CD8-positive, alpha-beta memory T cell (primary cell): ENCODE results near the gene SMARCD3. TPM values are rescaled to one million over a fixed set of nuclear protein-coding genes. Genes with fewer than 3 reads are reported as not detected.

Source experiments
- CTCF ChIA-PET: fragments of 350-600 bp; sonication (Branson Sonifier 250); formaldehyde crosslinking; loops from one replicate; lab custom pipeline; 2021; ENCODE audit warnings: antibody characterized with exemption; lab: Charles Lee
- POLR2A ChIA-PET: fragments of 350-600 bp; sonication (Branson Sonifier 250); formaldehyde crosslinking; loops from one replicate; lab custom pipeline; 2021; ENCODE audit warnings: antibody characterized with exemption; lab: Charles Lee
- DNase-seq, 5 donors: peaks; one replicate each; pipeline versions ENCODE4 v3.0.0 to v3.0.0-alpha.2; 2020 to 2022; ENCODE audit warnings: mixed read lengths in 1 of 5
- H3K27ac ChIP-seq: one replicate; pipeline ENCODE4 v1.7.0; 2013; ENCODE audit warnings: low read depth, mild to moderate bottlenecking, low read length, moderate library complexity
- H3K27me3 ChIP-seq: 2 replicates; pipeline ENCODE4 v1.7.0; 2013; ENCODE audit warnings: low read length, mild to moderate bottlenecking; ENCODE audit not compliant: insufficient read depth, poor library complexity, severe bottlenecking
- H3K36me3 ChIP-seq: 2 replicates; pipeline ENCODE4 v1.7.0; 2013; ENCODE audit warnings: mild to moderate bottlenecking, low read length, moderate library complexity; ENCODE audit not compliant: insufficient read depth
- H3K4me1 ChIP-seq: 2 replicates; pipeline ENCODE4 v1.7.0; 2013; ENCODE audit warnings: mild to moderate bottlenecking, low read length, moderate library complexity; ENCODE audit not compliant: insufficient read depth
- H3K4me3 ChIP-seq: 2 replicates; pipeline ENCODE4 v1.7.0; 2013; ENCODE audit warnings: mild to moderate bottlenecking, low read length
- H3K9me3 ChIP-seq: 2 replicates; pipeline ENCODE4 v1.7.0; 2013; ENCODE audit warnings: mild to moderate bottlenecking, low read length
- H3K27ac Mint-ChIP-seq, 8 donors: one replicate each; pipeline ENCODE4 v1.8.0; 2020 to 2021; ENCODE audit warnings: mixed read lengths in 8 of 8, mild to moderate bottlenecking in 6 of 8, inconsistent platforms in 3 of 8, moderate library complexity in 3 of 8
- H3K27me3 Mint-ChIP-seq, 2 donors: one replicate each; pipeline ENCODE4 v1.8.0; 2020 to 2021; ENCODE audit warnings: mixed read lengths in 2 of 2, mild to moderate bottlenecking in 1 of 2, moderate library complexity in 1 of 2
- H3K36me3 Mint-ChIP-seq, 3 donors: one replicate each; pipeline ENCODE4 v1.8.0; 2020 to 2021; ENCODE audit warnings: mixed read lengths in 3 of 3, inconsistent platforms in 1 of 3, mild to moderate bottlenecking in 1 of 3
- H3K4me1 Mint-ChIP-seq, 3 donors: one replicate each; pipeline ENCODE4 v1.8.0; 2020 to 2021; ENCODE audit warnings: mixed read lengths in 3 of 3, inconsistent platforms in 1 of 3, mild to moderate bottlenecking in 1 of 3
- H3K4me3 Mint-ChIP-seq, 7 donors: one replicate each; pipeline ENCODE4 v1.8.0; 2020 to 2021; ENCODE audit warnings: mixed read lengths in 7 of 7, mild to moderate bottlenecking in 6 of 7, moderate library complexity in 4 of 7, inconsistent platforms in 2 of 7
- H3K9me3 Mint-ChIP-seq, 5 donors: one replicate each; pipeline ENCODE4 v1.8.0; 2020 to 2022; ENCODE audit warnings: mixed read lengths in 5 of 5, mild to moderate bottlenecking in 3 of 5, moderate library complexity in 2 of 5, inconsistent platforms in 1 of 5
- polyA plus RNA-seq: library from polyadenylated mRNA; unstranded; fragments of 300-500 nt; fragmentation: Illumina TruSeq; gene quantifications from one replicate; pipeline ENCODE4 v1.2.3, GENCODE V29; 2021
- total RNA-seq, 2 experiments: library from RNA; stranded (reverse); gene quantifications; one replicate each; pipeline ENCODE4 v1.2.3, GENCODE V29; 2021

Gene SMARCD3
- total and polyA plus RNA-seq, 3 experiments from 2014 or later = 1.8 to 5.7 (median 2.1) TPM

GRCh38 chr7:151210087-151210854, 38.2 kb downstream of the SMARCD3 start, which contains the start of gene H2BK1:
TSS of gene H2BK1 (minus strand) at chr7:151210488. CDS start at chr7:151210318, 170 bp downstream.
- Histone ChIP-seq H3K27me3 (no peaks in the 10 kb centered on the region), H3K9me3 (no peaks in the 10 kb centered on the region), H3K4me1 (peaks cover 29% of the 10 kb centered on the region), H3K27ac (no peak within 1 kb of the TSS), H3K4me3 (no peak within 1 kb of the TSS), H3K36me3 (peaks cover 13% of the 10 kb centered on the region)
- H3K27me3 Mint-ChIP-seq = peaks cover 0 to 2% of the 10 kb centered on the region in 2 donors
- H3K9me3 Mint-ChIP-seq = no peaks in the 10 kb centered on the region
- H3K4me3 Mint-ChIP-seq = peak within 1 kb of the TSS in 1 of 7 donors; percentile 44
- H3K36me3 Mint-ChIP-seq = peaks cover 9 to 41% (median 10%) of the 10 kb centered on the region in 3 donors
- peaks cover 28 to 40% (median 38%) of the 10 kb centered on the region in 3 donors for H3K4me1 Mint-ChIP-seq
- H3K27ac Mint-ChIP-seq = peak within 1 kb of the TSS in 6 of 8 donors; percentile 22 to 86 (median 66)
- CTCF ChIA-PET = interaction anchor here (1.4 kb wide), 1 partner anchor 34 kb away, joined by 5 read pairs; no protein-coding TSS in a partner anchor
- no peak for DNase-seq
- POLR2A ChIA-PET = no interaction called here

- H3K9me3 ChIP-seq = no peaks in the 10 kb centered on the region
- peaks cover 6% of the 10 kb centered on the region for H3K36me3 ChIP-seq
- H3K4me3 Mint-ChIP-seq = peak overlapping the region in 1 of 7 donors; percentile 44
- H3K36me3 Mint-ChIP-seq = peaks cover 3 to 34% (median 6%) of the 10 kb centered on the region in 3 donors
- no peak overlapping the region for H3K27ac ChIP-seq
- H3K27ac Mint-ChIP-seq = peak overlapping the region in 6 of 8 donors; percentile 22 to 86 (median 66)
- no peaks in the 10 kb centered on the region for H3K27me3 ChIP-seq
- peaks cover 29% of the 10 kb centered on the region for H3K4me1 ChIP-seq
- ChIA-PET POLR2A (interaction anchor here (0.8 kb wide), 1 partner anchor 15 kb away, joined by 3 read pairs; no protein-coding TSS in a partner anchor), CTCF (no interaction called here)
- H3K4me3 ChIP-seq = no peak overlapping the region
- no peak for DNase-seq
- peaks cover 0 to 5% of the 10 kb centered on the region in 2 donors for H3K27me3 Mint-ChIP-seq
- H3K9me3 Mint-ChIP-seq = no peaks in the 10 kb centered on the region
- peaks cover 28 to 40% (median 39%) of the 10 kb centered on the region in 3 donors for H3K4me1 Mint-ChIP-seq
Measured at GRCh38 chr7:151209588-151209987, 38.9 kb downstream of the SMARCD3 start.

- ChIA-PET CTCF (interaction anchor here (2.3 kb wide), 1 partner anchor 36 kb away, joined by 12 read pairs; no protein-coding TSS in a partner anchor), POLR2A (interaction anchor here (2.1 kb wide), 1 partner anchor 19 kb away, joined by 13 read pairs; the partner anchor contains the start of gene ABCF2)
- no peaks in the 10 kb centered on the region for H3K36me3 ChIP-seq
- peaks cover 29% of the 10 kb centered on the region for H3K4me1 ChIP-seq
- no peak overlapping the region for H3K4me3 ChIP-seq
- Mint-ChIP-seq H3K9me3 (no peaks in the 10 kb centered on the region), H3K27ac (peak overlapping the region in 7 of 8 donors; percentile 86 to 100 (median 97)), H3K4me1 (peaks cover 28 to 40% (median 39%) of the 10 kb centered on the region in 3 donors), H3K4me3 (peak overlapping the region in 2 of 7 donors; percentile 25 to 29), H3K36me3 (peaks cover 0 to 22% (median 2%) of the 10 kb centered on the region in 3 donors), H3K27me3 (peaks cover 0 to 5% of the 10 kb centered on the region in 2 donors)
- DNase-seq = no peak
- H3K27ac ChIP-seq = no peak overlapping the region
- H3K9me3 ChIP-seq = no peaks in the 10 kb centered on the region
- no peaks in the 10 kb centered on the region for H3K27me3 ChIP-seq
Measured at GRCh38 chr7:151208253-151208862, 40.1 kb downstream of the SMARCD3 start.

GRCh38 chr7:151207804-151208203, 40.7 kb downstream of the SMARCD3 start:
- no peaks in the 10 kb centered on the region for H3K36me3 ChIP-seq
- Mint-ChIP-seq H3K4me1 (peaks cover 28 to 40% (median 39%) of the 10 kb centered on the region in 3 donors), H3K9me3 (no peaks in the 10 kb centered on the region), H3K36me3 (peaks cover 0 to 16% (median 0%) of the 10 kb centered on the region in 3 donors), H3K27me3 (peaks cover 0 to 5% of the 10 kb centered on the region in 2 donors), H3K27ac (peak overlapping the region; percentile 86 to 100 (median 98)), H3K4me3 (peak overlapping the region in 5 of 7 donors; percentile 15 to 77 (median 75))
- no peak for DNase-seq
- peak overlapping the region; percentile 10 for H3K27ac ChIP-seq
- ChIA-PET POLR2A (interaction anchor here (2.1 kb wide), 1 partner anchor 20 kb away, joined by 13 read pairs; the partner anchor contains the start of gene ABCF2), CTCF (interaction anchor here (1.0 to 2.3 kb wide), 2 partner anchors 36 to 38 kb away, joined by 3 to 12 read pairs; no protein-coding TSS in a partner anchor)
- no peak overlapping the region for H3K4me3 ChIP-seq
- peaks cover 29% of the 10 kb centered on the region for H3K4me1 ChIP-seq
- H3K27me3 ChIP-seq = peaks cover 2% of the 10 kb centered on the region
- no peaks in the 10 kb centered on the region for H3K9me3 ChIP-seq

GRCh38 chr7:151207315-151207714, 41.2 kb downstream of the SMARCD3 start:
- Mint-ChIP-seq H3K4me1 (peaks cover 28 to 40% (median 39%) of the 10 kb centered on the region in 3 donors), H3K4me3 (peak overlapping the region; percentile 13 to 77 (median 75)), H3K9me3 (no peaks in the 10 kb centered on the region), H3K36me3 (peaks cover 0 to 11% (median 0%) of the 10 kb centered on the region in 3 donors), H3K27ac (peak overlapping the region; percentile 86 to 100 (median 98)), H3K27me3 (peaks cover 0 to 5% of the 10 kb centered on the region in 2 donors)
- ChIA-PET POLR2A (interaction anchor here (2.1 kb wide), 1 partner anchor 20 kb away, joined by 13 read pairs; the partner anchor contains the start of gene ABCF2), CTCF (interaction anchor here (1.0 to 2.3 kb wide), 3 partner anchors 37 to 97 kb away, joined by 3 to 12 read pairs (median 3); no protein-coding TSS in a partner anchor)
- Histone ChIP-seq H3K4me3 (no peak overlapping the region), H3K9me3 (no peaks in the 10 kb centered on the region), H3K4me1 (peaks cover 29% of the 10 kb centered on the region), H3K36me3 (no peaks in the 10 kb centered on the region), H3K27me3 (peaks cover 2% of the 10 kb centered on the region), H3K27ac (peak overlapping the region; percentile 10)
- DNase-seq = no peak

- peaks cover 0 to 5% of the 10 kb centered on the region in 2 donors for H3K27me3 Mint-ChIP-seq
- ChIA-PET POLR2A (interaction anchor here (2.1 kb wide), 1 partner anchor 20 kb away, joined by 13 read pairs; the partner anchor contains the start of gene ABCF2), CTCF (interaction anchor here (1.0 to 2.3 kb wide), 3 partner anchors 37 to 96 kb away, joined by 3 to 12 read pairs (median 3); no protein-coding TSS in a partner anchor)
- peaks cover 28 to 40% (median 39%) of the 10 kb centered on the region in 3 donors for H3K4me1 Mint-ChIP-seq
- Histone ChIP-seq H3K36me3 (no peaks in the 10 kb centered on the region), H3K27ac (peak overlapping the region; percentile 14), H3K9me3 (no peaks in the 10 kb centered on the region), H3K4me1 (peaks cover 29% of the 10 kb centered on the region), H3K27me3 (peaks cover 2% of the 10 kb centered on the region), H3K4me3 (no peak overlapping the region)
- H3K36me3 Mint-ChIP-seq = peaks cover 0 to 7% (median 0%) of the 10 kb centered on the region in 3 donors
- H3K27ac Mint-ChIP-seq = peak overlapping the region; percentile 86 to 100 (median 98)
- H3K9me3 Mint-ChIP-seq = no peaks in the 10 kb centered on the region
- peak overlapping the region; percentile 13 to 77 (median 75) for H3K4me3 Mint-ChIP-seq
- DNase-seq = peak in 3 of 5 donors; percentile 33 to 72 (median 41)
Measured at GRCh38 chr7:151206914-151207313, 41.6 kb downstream of the SMARCD3 start.

GRCh38 chr7:151205730-151206129, 42.8 kb downstream of the SMARCD3 start:
- Histone ChIP-seq H3K4me3 (no peak overlapping the region), H3K27ac (no peak overlapping the region), H3K36me3 (no peaks in the 10 kb centered on the region), H3K4me1 (peaks cover 29% of the 10 kb centered on the region), H3K9me3 (no peaks in the 10 kb centered on the region), H3K27me3 (peaks cover 2% of the 10 kb centered on the region)
- Mint-ChIP-seq H3K27me3 (peaks cover 5 to 6% of the 10 kb centered on the region in 2 donors), H3K9me3 (no peaks in the 10 kb centered on the region), H3K4me3 (peak overlapping the region in 2 of 7 donors; percentile 48 to 49), H3K36me3 (peaks cover 0 to 3% (median under 1%) of the 10 kb centered on the region in 3 donors), H3K27ac (peak overlapping the region in 7 of 8 donors; percentile 82 to 100 (median 98)), H3K4me1 (peaks cover 28 to 40% (median 39%) of the 10 kb centered on the region in 3 donors)
- ChIA-PET CTCF (interaction anchor here (2.3 kb wide), 1 partner anchor 38 kb away, joined by 12 read pairs; no protein-coding TSS in a partner anchor), POLR2A (no interaction called here)
- no peak for DNase-seq
